ENCODE data around the gene RBP3.
A peak's percentile ranks its signal among the peaks of the same experiment; 100 is the strongest.

DNA sequence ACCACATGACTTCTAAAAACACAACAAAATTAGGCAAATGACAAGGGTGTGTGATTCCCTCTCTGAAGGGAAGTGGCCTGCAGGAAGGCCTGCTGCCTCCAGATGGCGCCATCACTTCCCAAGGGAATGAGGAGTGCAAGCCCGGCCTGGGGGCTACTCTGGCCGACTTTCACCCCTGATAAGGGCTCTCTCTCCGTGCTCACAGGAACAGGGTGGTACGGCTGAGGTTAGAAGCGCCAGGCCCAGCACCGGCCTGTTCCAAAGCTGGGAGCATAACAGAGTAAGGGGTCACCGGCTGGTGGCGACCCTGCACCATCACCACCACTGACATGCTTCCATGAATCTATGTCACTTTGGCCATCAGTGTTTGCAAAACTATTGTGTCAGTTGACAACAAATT is 13.1 kb downstream of the RBP3 start:
- TF ChIP-seq, protein P1, sequence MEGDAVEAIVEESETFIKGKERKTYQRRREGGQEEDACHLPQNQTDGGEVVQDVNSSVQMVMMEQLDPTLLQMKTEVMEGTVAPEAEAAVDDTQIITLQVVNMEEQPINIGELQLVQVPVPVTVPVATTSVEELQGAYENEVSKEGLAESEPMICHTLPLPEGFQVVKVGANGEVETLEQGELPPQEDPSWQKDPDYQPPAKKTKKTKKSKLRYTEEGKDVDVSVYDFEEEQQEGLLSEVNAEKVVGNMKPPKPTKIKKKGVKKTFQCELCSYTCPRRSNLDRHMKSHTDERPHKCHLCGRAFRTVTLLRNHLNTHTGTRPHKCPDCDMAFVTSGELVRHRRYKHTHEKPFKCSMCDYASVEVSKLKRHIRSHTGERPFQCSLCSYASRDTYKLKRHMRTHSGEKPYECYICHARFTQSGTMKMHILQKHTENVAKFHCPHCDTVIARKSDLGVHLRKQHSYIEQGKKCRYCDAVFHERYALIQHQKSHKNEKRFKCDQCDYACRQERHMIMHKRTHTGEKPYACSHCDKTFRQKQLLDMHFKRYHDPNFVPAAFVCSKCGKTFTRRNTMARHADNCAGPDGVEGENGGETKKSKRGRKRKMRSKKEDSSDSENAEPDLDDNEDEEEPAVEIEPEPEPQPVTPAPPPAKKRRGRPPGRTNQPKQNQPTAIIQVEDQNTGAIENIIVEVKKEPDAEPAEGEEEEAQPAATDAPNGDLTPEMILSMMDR (IDR thresholded peaks at IDR 0.05; ENCODE audit: low read depth, low read length, missing input control) = peak; percentile 44
- no peak for TF ChIP-seq FOXA1 (IDR thresholded peaks at IDR 0.05)
- TF ChIP-seq MAX (IDR thresholded peaks at IDR 0.05) = no peak
- no peak for TF ChIP-seq SP1 (IDR thresholded peaks at IDR 0.05)
- no peak for TF ChIP-seq ZBTB33 (IDR thresholded peaks at IDR 0.05)
